GM18502 (cell line): Measurements from ENCODE around the gene PABPC3.

Experiments
- ATAC-seq: cut with Tn5 transposase; IDR thresholded peaks from one replicate; pipeline ENCODE4 v1.9.1; 2021; ENCODE audit warnings: mild to moderate bottlenecking; ENCODE audit not compliant: unreplicated experiment, poor library complexity

Gene PABPC3

GRCh38 chr13:25095851-25096453 is at the start of gene PABPC3:
TSS of gene PABPC3 (plus strand) at chr13:25096136. CDS start at chr13:25096199, 63 bp downstream.
- no peak for ATAC-seq

GRCh38 chr13:25046274-25046984 is 49.5 kb upstream of the PABPC3 start:
- ATAC-seq: no peak

- no peak for ATAC-seq
Measured at GRCh38 chr13:25046985-25047511, 48.9 kb upstream of the PABPC3 start.

- ATAC-seq: no peak
Measured at GRCh38 chr13:25051065-25051464, 44.9 kb upstream of the PABPC3 start.

- ATAC-seq: no peak
Measured at GRCh38 chr13:25059166-25059565, 36.8 kb upstream of the PABPC3 start.

- no peak for ATAC-seq
Measured at GRCh38 chr13:25059958-25060357, 36.0 kb upstream of the PABPC3 start.

- ATAC-seq: no peak
Measured at GRCh38 chr13:25062479-25062878, 33.5 kb upstream of the PABPC3 start.

GRCh38 chr13:25064396-25064795 is 31.5 kb upstream of the PABPC3 start:
- no peak for ATAC-seq

- ATAC-seq: no peak
Measured at GRCh38 chr13:25065974-25066770, 29.8 kb upstream of the PABPC3 start.

GRCh38 chr13:25067064-25067463 is 28.9 kb upstream of the PABPC3 start:
- ATAC-seq: no peak

GRCh38 chr13:25068810-25069209 is 27.1 kb upstream of the PABPC3 start:
- no peak for ATAC-seq

- ATAC-seq: no peak
Measured at GRCh38 chr13:25069236-25069635, 26.7 kb upstream of the PABPC3 start.

GRCh38 chr13:25069911-25070310 is 26.0 kb upstream of the PABPC3 start:
- ATAC-seq: no peak

- ATAC-seq: no peak
Measured at GRCh38 chr13:25080773-25081172, 15.2 kb upstream of the PABPC3 start.

GRCh38 chr13:25084096-25084495 is 11.8 kb upstream of the PABPC3 start:
- no peak for ATAC-seq

- peak; percentile 73 for ATAC-seq
Measured at GRCh38 chr13:25085125-25085742, 10.7 kb upstream of the PABPC3 start.

- no peak for ATAC-seq
Measured at GRCh38 chr13:25088562-25089221, 7.2 kb upstream of the PABPC3 start.

- ATAC-seq: no peak
Measured at GRCh38 chr13:25097426-25097825, 1.5 kb downstream of the PABPC3 start.

- ATAC-seq: no peak
Measured at GRCh38 chr13:25103711-25104110, 7.8 kb downstream of the PABPC3 start.

GRCh38 chr13:25109341-25109740 is 13.4 kb downstream of the PABPC3 start:
- no peak for ATAC-seq
